Right lobe of liver (tissue), 4 donors: ENCODE results near the gene CCDC141.

Source experiments
- CTCF ChIP-seq, 4 donors: fragments of 200-600 bp in 3 of 4; fragments of 450-650 bp in 1 of 4; IDR thresholded peaks; one replicate each; pipeline versions ENCODE4 v1.5.1 to v1.8.0; 2016 to 2022; ENCODE audit warnings: antibody characterized with exemption in 4 of 4, mild to moderate bottlenecking in 2 of 4
- POLR2A ChIP-seq: fragments of 450-650 bp; IDR thresholded peaks from one replicate; pipeline ENCODE4 v1.6.1; 2017; ENCODE audit warnings: antibody characterized with exemption, mild to moderate bottlenecking
- donor health status: DM: no; HTN: no; CAD: no.
- donor health status: DM: no; HTN: no; CAD: no.
- donor health status: DM: no; HTN: yes; CAD: no.

DNA sequence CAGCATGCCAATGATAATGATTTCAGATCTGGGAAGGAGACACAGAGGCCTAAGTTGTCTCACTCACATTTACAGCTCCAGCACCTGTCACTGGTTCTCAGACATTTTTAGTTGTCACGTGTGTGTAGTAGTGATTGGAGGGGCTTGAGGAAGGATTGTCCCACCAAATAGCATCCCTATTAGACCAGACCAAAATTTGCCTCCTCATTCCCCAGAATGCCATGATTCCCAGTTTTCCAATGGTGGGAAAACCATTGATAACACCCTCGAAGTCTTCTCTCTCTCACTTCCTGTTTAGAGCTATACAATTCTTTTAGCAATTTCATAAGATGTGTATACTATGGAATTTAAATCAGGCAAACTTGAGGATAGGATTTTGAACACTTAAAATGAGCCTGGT is 52.5 kb downstream of the CCDC141 start:
- TF ChIP-seq CTCF (IDR thresholded peaks at IDR 0.05), result no peak
- TF ChIP-seq POLR2A, result no peak
